Measurements from ENCODE around the gene ZNF124.
"Not testable (repeated sequence)": the region's sequence is repeated elsewhere in the genome, so short reads cannot be mapped to it uniquely, and the experiment has no call there.

The ZNF124 gene

DNA sequence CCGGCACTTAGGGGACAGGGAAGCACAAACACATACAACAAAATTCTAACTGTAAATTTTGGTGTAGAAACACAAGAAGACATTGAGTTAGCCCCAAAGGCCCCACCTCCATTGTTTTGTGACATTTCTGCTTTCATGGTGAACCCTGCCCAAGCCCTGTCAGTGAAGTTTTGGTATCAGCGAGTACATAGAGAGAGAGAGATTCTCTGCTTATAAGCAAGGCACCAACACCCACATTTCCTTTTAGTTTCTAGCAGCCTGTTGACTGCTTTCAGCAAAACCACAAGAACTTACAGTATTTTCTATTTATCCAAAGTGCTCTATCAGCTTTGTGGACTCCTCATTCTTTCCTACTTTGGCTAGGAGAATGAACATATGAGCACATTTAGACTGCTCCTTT is 24.0 kb downstream of the ZNF124 start:
- DNase-seq (ENCODE audit: extremely low spot score) = no peak
- no peak for TF ChIP-seq SUZ12 (IDR thresholded peaks at IDR 0.05)
- TF ChIP-seq NFRKB (IDR thresholded peaks at IDR 0.05) = no peak
- TF ChIP-seq ZNF384 (IDR thresholded peaks at IDR 0.05) = no peak
- no peak for TF ChIP-seq ARNT (IDR thresholded peaks at IDR 0.05)
- CTCF ChIA-PET = no interaction called here
- POLR2A ChIA-PET = no interaction called here

DNA sequence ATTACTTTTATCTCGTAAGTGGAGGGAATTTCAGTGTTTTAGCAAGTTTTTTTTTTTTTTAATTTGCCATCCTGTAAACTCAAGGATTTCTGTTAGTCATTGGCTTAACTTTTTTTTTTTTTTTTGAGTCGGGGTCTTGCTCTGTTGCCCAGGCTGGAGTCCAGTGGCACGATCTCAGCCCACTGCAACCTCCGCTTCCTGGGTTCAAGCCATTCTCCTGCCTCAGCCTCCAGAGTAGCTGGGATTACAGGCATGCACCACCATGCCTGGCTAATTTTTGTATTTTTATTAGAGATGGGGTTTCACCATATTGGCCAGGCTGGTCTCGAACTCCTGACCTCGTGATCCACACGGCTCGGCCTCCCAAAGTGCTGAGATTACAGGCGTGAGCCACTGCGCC is 24.7 kb downstream of the ZNF124 start:
- DNase-seq (ENCODE audit: extremely low spot score); POLR2A ChIA-PET; CTCF ChIA-PET: not testable (repeated sequence)

DNA sequence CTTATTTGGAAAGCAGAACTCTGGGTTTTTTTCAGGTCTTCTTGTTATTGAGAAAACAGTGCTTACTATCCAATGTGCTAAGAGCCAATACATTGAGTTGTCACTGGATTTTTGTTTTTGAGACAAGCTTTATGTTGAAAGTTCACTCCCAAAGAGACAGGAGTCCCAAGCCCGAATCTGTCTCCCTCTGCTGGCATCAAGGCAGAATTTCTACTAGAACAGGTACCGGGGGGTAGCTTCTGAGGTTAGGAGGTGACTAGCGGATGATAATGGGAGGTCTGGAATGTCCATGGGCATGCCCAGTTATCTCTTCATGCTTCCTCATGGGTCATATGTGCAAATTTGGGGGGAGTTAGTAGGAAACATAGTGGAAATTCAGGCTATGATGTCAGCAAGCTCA is 25.1 kb downstream of the ZNF124 start:
- peak; percentile 6 for DNase-seq (ENCODE audit: extremely low spot score)
- no peak for TF ChIP-seq NFRKB (IDR thresholded peaks at IDR 0.05)
- no peak for TF ChIP-seq FOXA1 (IDR thresholded peaks at IDR 0.05)
- TF ChIP-seq TARDBP (IDR thresholded peaks at IDR 0.05) = no peak
- TF ChIP-seq L3MBTL2 (conservative IDR thresholded peaks at IDR 0.05) = no peak
- TF ChIP-seq SP1 (IDR thresholded peaks at IDR 0.05) = no peak
- TF ChIP-seq ARNT (IDR thresholded peaks at IDR 0.05) = no peak
- no peak for TF ChIP-seq FOXK2 (IDR thresholded peaks at IDR 0.05)
- no peak for TF ChIP-seq HDGF (IDR thresholded peaks at IDR 0.05; ENCODE audit: borderline replicate concordance)
- no peak for TF ChIP-seq CTBP1 (IDR thresholded peaks at IDR 0.05; ENCODE audit: borderline replicate concordance)
- no peak for TF ChIP-seq ELF4 (IDR thresholded peaks at IDR 0.05)
- no peak for TF ChIP-seq ZNF384 (IDR thresholded peaks at IDR 0.05)
- no peak for TF ChIP-seq FOXM1 (IDR thresholded peaks at IDR 0.05; ENCODE audit: borderline replicate concordance)
- TF ChIP-seq BHLHE40 (IDR thresholded peaks at IDR 0.05; ENCODE audit: borderline replicate concordance) = no peak
- no peak for TF ChIP-seq SUZ12 (IDR thresholded peaks at IDR 0.05)
- TF ChIP-seq, protein P1, sequence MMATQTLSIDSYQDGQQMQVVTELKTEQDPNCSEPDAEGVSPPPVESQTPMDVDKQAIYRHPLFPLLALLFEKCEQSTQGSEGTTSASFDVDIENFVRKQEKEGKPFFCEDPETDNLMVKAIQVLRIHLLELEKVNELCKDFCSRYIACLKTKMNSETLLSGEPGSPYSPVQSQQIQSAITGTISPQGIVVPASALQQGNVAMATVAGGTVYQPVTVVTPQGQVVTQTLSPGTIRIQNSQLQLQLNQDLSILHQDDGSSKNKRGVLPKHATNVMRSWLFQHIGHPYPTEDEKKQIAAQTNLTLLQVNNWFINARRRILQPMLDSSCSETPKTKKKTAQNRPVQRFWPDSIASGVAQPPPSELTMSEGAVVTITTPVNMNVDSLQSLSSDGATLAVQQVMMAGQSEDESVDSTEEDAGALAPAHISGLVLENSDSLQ (IDR thresholded peaks at IDR 0.05) = no peak
- TF ChIP-seq LEF1 (IDR thresholded peaks at IDR 0.05; ENCODE audit: borderline replicate concordance) = no peak
- POLR2A ChIA-PET = no interaction called here
- CTCF ChIA-PET = no interaction called here

- ChIA-PET CTCF (no interaction called here), POLR2A (no interaction called here)
- TF ChIP-seq BHLHE40 (IDR thresholded peaks at IDR 0.05; ENCODE audit: borderline replicate concordance) = no peak
- TF ChIP-seq, protein P1 (IDR thresholded peaks at IDR 0.05) = no peak
- TF ChIP-seq ZNF384 (IDR thresholded peaks at IDR 0.05) = no peak
- TF ChIP-seq L3MBTL2 (conservative IDR thresholded peaks at IDR 0.05) = no peak
- no peak for TF ChIP-seq CTBP1 (IDR thresholded peaks at IDR 0.05; ENCODE audit: borderline replicate concordance)
- no peak for TF ChIP-seq ARNT (IDR thresholded peaks at IDR 0.05)
- no peak for TF ChIP-seq HDGF (IDR thresholded peaks at IDR 0.05; ENCODE audit: borderline replicate concordance)
- TF ChIP-seq SP1 (IDR thresholded peaks at IDR 0.05) = no peak
- TF ChIP-seq LEF1 (IDR thresholded peaks at IDR 0.05; ENCODE audit: borderline replicate concordance) = no peak
- TF ChIP-seq ELF4 (IDR thresholded peaks at IDR 0.05) = no peak
- no peak for TF ChIP-seq FOXK2 (IDR thresholded peaks at IDR 0.05)
- no peak for DNase-seq (ENCODE audit: extremely low spot score)
These were observed 26.5 kb downstream of the ZNF124 start for GRCh38 chr1:247145279-247145678.

DNA sequence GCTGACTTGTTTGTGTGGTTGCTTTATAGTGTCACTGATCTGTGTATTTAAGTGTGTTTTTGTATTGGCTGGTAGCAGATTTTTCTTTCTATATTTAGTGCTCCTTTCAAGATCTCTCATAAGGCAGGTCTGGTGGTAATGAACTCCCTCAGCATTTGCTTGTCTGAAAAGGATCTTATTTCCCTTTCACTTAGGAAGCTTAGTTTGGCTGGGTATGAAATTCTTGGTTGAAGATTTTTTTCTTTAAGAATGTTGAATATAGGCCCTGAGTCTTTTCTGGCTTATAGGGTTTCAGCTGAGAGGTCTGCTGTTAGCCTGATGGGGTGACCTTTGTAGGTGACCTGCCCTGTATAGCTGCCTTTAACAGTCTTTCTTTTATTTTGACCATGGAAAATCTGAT is 32.3 kb downstream of the ZNF124 start:
- CTCF ChIA-PET; DNase-seq (ENCODE audit: extremely low spot score); POLR2A ChIA-PET: not testable (repeated sequence)

DNA sequence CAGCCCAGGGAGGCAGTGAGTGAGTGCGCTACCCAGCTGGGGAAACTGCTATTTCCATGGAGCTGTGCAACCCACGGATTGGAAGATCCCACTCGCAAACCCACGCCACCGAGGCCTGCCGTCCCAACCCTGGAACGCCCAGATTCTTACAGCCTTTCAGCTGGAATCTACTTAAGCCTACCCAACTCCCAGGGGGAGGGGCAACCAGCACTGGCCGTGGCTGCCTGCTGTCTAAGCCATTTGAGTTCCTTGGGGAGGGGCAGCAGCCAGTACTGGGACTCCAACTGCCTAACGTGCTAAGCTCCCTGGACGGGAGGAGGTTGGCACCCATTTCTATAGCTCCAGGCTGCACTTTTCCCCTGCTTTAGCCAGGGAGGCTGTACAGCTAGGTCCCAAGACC is 40.6 kb downstream of the ZNF124 start:
- ChIA-PET CTCF (no interaction called here), POLR2A (no interaction called here)
- no peak for DNase-seq (ENCODE audit: extremely low spot score)
- TF ChIP-seq L3MBTL2 (conservative IDR thresholded peaks at IDR 0.05) (no peak), CTBP1 (IDR thresholded peaks at IDR 0.05; ENCODE audit: borderline replicate concordance) (no peak), LEF1 (IDR thresholded peaks at IDR 0.05; ENCODE audit: borderline replicate concordance) (no peak), ZNF384 (IDR thresholded peaks at IDR 0.05) (no peak)

GRCh38 chr1:247127519-247128282 is 44.1 kb downstream of the ZNF124 start:
- POLR2A ChIA-PET; DNase-seq (ENCODE audit: extremely low spot score); CTCF ChIA-PET: not testable (repeated sequence)

DNA sequence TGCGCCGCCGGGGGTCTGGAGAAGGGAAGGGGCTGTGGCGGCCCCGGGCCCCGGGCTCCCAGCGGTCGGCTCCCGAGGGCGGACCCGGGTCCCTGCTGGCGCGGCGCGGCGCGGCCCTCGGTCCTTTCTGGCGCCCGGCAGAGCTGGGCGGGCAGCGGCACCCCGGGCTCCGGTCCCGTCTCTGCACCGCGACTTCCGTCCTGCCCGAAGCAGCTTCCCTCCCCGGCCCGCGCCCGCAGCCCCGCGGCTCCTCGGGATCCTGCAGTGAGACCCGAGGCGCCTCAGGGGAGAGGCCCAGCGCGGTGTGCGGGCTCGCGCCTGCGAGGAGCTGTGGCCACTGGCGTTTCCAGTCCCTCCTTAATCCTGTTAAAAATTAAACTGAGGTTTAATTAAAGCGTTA is 45.2 kb downstream of the ZNF124 start:
- CTCF ChIA-PET; DNase-seq (ENCODE audit: extremely low spot score): not testable (repeated sequence)

DNA sequence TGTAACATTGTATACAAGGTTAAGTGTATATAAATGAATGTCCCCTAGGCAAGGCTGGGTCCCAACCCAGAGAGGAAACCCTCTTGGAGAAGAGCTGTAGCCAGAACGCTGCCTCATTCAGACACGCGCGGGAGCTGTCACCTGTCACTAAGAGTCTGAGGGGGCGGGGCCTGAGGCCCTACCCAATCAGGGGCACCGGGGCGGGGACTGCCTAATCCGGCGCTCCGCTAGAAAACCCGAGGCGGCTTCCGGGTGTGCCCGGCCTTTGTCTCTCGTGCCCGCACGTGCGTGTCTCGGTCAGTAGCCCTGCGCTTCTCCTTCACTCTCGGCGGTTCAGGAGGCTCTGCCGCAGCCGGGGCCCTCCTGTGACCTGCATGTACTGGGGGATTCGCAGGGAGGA is 45.7 kb downstream of the ZNF124 start:
- CTCF ChIA-PET; DNase-seq (ENCODE audit: extremely low spot score); POLR2A ChIA-PET: not testable (repeated sequence)

More for the DNA sequence above, 45.2 kb downstream of the ZNF124 start:
- POLR2A ChIA-PET = not testable (repeated sequence)
